ENCODE data around the gene GTF2H3. TPM values are rescaled to one million over a fixed set of nuclear protein-coding genes. Genes with fewer than 3 reads are reported as not detected.

The GTF2H3 gene
- total and polyA plus RNA-seq, 2 donors (not counting 1 experiment from before 2014, with no cell fraction given) = 10.5 to 24.2 TPM

DNA sequence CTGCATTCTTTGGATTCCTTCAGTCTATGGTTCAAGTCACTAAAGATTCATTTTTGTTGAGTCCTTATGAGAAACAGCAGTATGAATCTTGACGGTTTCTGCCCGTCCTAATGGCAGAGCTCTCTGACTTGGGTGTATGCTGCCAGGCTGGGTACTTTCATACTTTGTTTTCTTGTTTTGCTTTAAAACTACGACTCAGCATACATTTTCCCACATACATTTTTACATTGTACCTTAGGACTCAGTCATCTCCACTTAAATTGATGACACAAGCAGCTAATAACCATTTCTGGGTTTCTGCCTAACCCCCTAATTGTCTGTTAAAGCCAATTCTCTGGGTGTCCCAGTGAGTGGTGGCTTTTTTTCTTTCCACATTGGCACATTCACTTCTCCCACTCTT is 36.5 kb upstream of the GTF2H3 start:
- DNase-seq = no peak
- H3K27ac ChIP-seq (ENCODE audit: low read length in 2 of 2) = no peak overlapping the region
- TF ChIP-seq EZH2 (IDR thresholded peaks at IDR 0.05; ENCODE audit: borderline replicate concordance, insufficient read depth, low read depth, low read length, poor library complexity, severe bottlenecking) = no peak
- TF ChIP-seq, protein P1, sequence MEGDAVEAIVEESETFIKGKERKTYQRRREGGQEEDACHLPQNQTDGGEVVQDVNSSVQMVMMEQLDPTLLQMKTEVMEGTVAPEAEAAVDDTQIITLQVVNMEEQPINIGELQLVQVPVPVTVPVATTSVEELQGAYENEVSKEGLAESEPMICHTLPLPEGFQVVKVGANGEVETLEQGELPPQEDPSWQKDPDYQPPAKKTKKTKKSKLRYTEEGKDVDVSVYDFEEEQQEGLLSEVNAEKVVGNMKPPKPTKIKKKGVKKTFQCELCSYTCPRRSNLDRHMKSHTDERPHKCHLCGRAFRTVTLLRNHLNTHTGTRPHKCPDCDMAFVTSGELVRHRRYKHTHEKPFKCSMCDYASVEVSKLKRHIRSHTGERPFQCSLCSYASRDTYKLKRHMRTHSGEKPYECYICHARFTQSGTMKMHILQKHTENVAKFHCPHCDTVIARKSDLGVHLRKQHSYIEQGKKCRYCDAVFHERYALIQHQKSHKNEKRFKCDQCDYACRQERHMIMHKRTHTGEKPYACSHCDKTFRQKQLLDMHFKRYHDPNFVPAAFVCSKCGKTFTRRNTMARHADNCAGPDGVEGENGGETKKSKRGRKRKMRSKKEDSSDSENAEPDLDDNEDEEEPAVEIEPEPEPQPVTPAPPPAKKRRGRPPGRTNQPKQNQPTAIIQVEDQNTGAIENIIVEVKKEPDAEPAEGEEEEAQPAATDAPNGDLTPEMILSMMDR (IDR thresholded peaks at IDR 0.05) = no peak
- no peaks in the 10 kb centered on the region for H3K9me3 Mint-ChIP-seq (ENCODE audit: insufficient read depth)
- H4K20me1 ChIP-seq (ENCODE audit: control insufficient read depth, insufficient read depth, low read length, poor library complexity, severe bottlenecking) = peaks cover 13% of the 10 kb centered on the region
- no peak overlapping the region for H3K4me3 Mint-ChIP-seq
- peaks cover 6 to 30% of the 10 kb centered on the region in 2 experiments for H3K36me3 ChIP-seq (replicated peaks in 1 of 2; ENCODE audit: control extremely low read depth in 1 of 2, control insufficient read depth in 1 of 2, extremely low read depth in 1 of 2, insufficient read depth in 2 of 2, low read length in 1 of 2)
- no peaks in the 10 kb centered on the region for H3K27me3 ChIP-seq (replicated peaks in 1 of 4; ENCODE audit: control extremely low read depth in 1 of 4, control insufficient read depth in 3 of 4, insufficient read depth in 4 of 4, low read length in 3 of 4)
- ChIA-PET CTCF (no interaction called here), POLR2A (no interaction called here)
- H3K27me3 Mint-ChIP-seq = no peaks in the 10 kb centered on the region
- H3K4me2 ChIP-seq (replicated peaks; ENCODE audit: low read depth, low read length, poor library complexity, severe bottlenecking) = no peak overlapping the region
- H2AFZ ChIP-seq (ENCODE audit: insufficient read depth, low read depth, low read length, poor library complexity, severe bottlenecking) = no peak overlapping the region
- intact Hi-C loops (cut with micrococcal nuclease) = no loop called here
- no peak overlapping the region for H3K27ac Mint-ChIP-seq
- peaks cover 51% of the 10 kb centered on the region for H3K79me2 ChIP-seq (ENCODE audit: control insufficient read depth, insufficient read depth, low read length)
- ATAC-seq (ENCODE audit: low read depth) = no peak
- WGBS (ENCODE audit: insufficient coverage) = 94% methylated on average over 2 of the region's 3 CpGs
- H3K4me1 ChIP-seq (ENCODE audit: control insufficient read depth in 2 of 2, insufficient read depth in 2 of 2, low read length in 2 of 2) = peaks cover 3 to 10% of the 10 kb centered on the region in 2 donors
- no peak overlapping the region for H3K9ac ChIP-seq (ENCODE audit: low read length)
- peaks cover 16% of the 10 kb centered on the region for H3K4me1 Mint-ChIP-seq
- H3K4me3 ChIP-seq (ENCODE audit: control extremely low read depth in 1 of 5, extremely low read depth in 1 of 5, insufficient read depth in 1 of 5, low read depth in 2 of 5, low read length in 4 of 5) = no peak overlapping the region
- no peaks in the 10 kb centered on the region for H3K9me3 ChIP-seq (ENCODE audit: control extremely low read depth in 1 of 3, control insufficient read depth in 2 of 3, insufficient read depth in 1 of 3, low read length in 2 of 3)

DNA sequence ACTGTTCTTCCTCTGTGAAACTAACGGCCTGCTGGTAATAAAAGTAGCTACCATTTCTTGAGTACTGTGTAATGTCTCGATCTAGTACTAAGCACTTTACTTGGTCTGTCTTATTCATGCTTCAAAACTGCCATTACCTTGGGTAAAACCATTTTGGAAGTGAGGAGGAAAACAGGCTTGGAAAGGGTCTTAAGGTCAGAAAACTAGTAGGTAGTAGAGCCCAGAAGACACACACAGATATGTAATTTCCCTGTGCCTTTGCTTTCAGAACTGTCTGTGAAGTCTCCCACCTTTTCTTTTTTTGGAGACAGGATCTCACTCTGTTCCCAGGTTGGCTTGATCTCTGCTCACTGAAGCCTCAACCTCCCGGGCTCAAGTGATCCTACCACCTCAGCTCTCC is 35.1 kb upstream of the GTF2H3 start:
- peaks cover 19% of the 10 kb centered on the region for H3K4me1 Mint-ChIP-seq
- peaks cover 11% of the 10 kb centered on the region for H4K20me1 ChIP-seq (ENCODE audit: control insufficient read depth, insufficient read depth, low read length, poor library complexity, severe bottlenecking)
- DNase-seq (no peak), ATAC-seq (ENCODE audit: low read depth) (no peak)
- no peak overlapping the region for H3K27ac Mint-ChIP-seq
- peak overlapping the region in 1 of 2 donors; percentile 48 for H3K27ac ChIP-seq (ENCODE audit: low read length in 2 of 2)
- H3K4me1 ChIP-seq (ENCODE audit: control insufficient read depth in 2 of 2, insufficient read depth in 2 of 2, low read length in 2 of 2) = peaks cover 12 to 23% of the 10 kb centered on the region in 2 donors
- ChIA-PET POLR2A (no interaction called here), CTCF (interaction anchor here (0.8 kb wide), 1 partner anchor 139 kb away, joined by 3 read pairs; no protein-coding TSS in a partner anchor)
- no peak overlapping the region for H3K9ac ChIP-seq (ENCODE audit: low read length)
- no peaks in the 10 kb centered on the region for H3K9me3 ChIP-seq (ENCODE audit: control extremely low read depth in 1 of 3, control insufficient read depth in 2 of 3, insufficient read depth in 1 of 3, low read length in 2 of 3)
- no peaks in the 10 kb centered on the region for H3K27me3 Mint-ChIP-seq
- H3K79me2 ChIP-seq (ENCODE audit: control insufficient read depth, insufficient read depth, low read length) = peaks cover 51% of the 10 kb centered on the region
- no peaks in the 10 kb centered on the region for H3K9me3 Mint-ChIP-seq (ENCODE audit: insufficient read depth)
- peaks cover 5 to 24% of the 10 kb centered on the region in 2 experiments for H3K36me3 ChIP-seq (replicated peaks in 1 of 2; ENCODE audit: control extremely low read depth in 1 of 2, control insufficient read depth in 1 of 2, extremely low read depth in 1 of 2, insufficient read depth in 2 of 2, low read length in 1 of 2)
- TF ChIP-seq, protein P1 (IDR thresholded peaks at IDR 0.05) = no peak
- no peak for TF ChIP-seq EZH2 (IDR thresholded peaks at IDR 0.05; ENCODE audit: borderline replicate concordance, insufficient read depth, low read depth, low read length, poor library complexity, severe bottlenecking)
- WGBS (ENCODE audit: insufficient coverage) = no CpG with 5 or more reads among the region's 3 CpGs
- H3K4me2 ChIP-seq (replicated peaks; ENCODE audit: low read depth, low read length, poor library complexity, severe bottlenecking) = no peak overlapping the region
- H2AFZ ChIP-seq (ENCODE audit: insufficient read depth, low read depth, low read length, poor library complexity, severe bottlenecking) = no peak overlapping the region
- H3K27me3 ChIP-seq (replicated peaks in 1 of 4; ENCODE audit: control extremely low read depth in 1 of 4, control insufficient read depth in 3 of 4, insufficient read depth in 4 of 4, low read length in 3 of 4) = no peaks in the 10 kb centered on the region
- H3K4me3 ChIP-seq (ENCODE audit: control extremely low read depth in 1 of 5, extremely low read depth in 1 of 5, insufficient read depth in 1 of 5, low read depth in 2 of 5, low read length in 4 of 5) = no peak overlapping the region
- intact Hi-C loops (cut with micrococcal nuclease) = no loop called here
- no peak overlapping the region for H3K4me3 Mint-ChIP-seq
